Activated naive CD4-positive, alpha-beta T cell treated with Interleukin-2 at 50 U/mL for 16 hours (primary cell): ENCODE results near the gene IGFBP3.
"Not testable (repeated sequence)": the region's sequence is repeated elsewhere in the genome, so short reads cannot be mapped to it uniquely, and the experiment has no call there.

Experiments used
- DNase-seq: peaks from one replicate; pipeline ENCODE4 v3.0.0-alpha.2; 2020

The IGFBP3 gene

GRCh38 chr7:45920502-45921380 lies at the start of gene IGFBP3:
TSS of gene IGFBP3 (minus strand) at chr7:45921272. CDS start at chr7:45921140, 132 bp downstream.
- peak; percentile 13 for DNase-seq

- no peak for DNase-seq
Measured at GRCh38 chr7:45970454-45970853, 49.4 kb upstream of the IGFBP3 start.

GRCh38 chr7:45969940-45970339 lies 48.9 kb upstream of the IGFBP3 start:
- no peak for DNase-seq

GRCh38 chr7:45968856-45969541 lies 47.9 kb upstream of the IGFBP3 start:
- no peak for DNase-seq

- no peak for DNase-seq
Measured at GRCh38 chr7:45968312-45968711, 47.2 kb upstream of the IGFBP3 start.

GRCh38 chr7:45967591-45968157 lies 46.6 kb upstream of the IGFBP3 start:
- DNase-seq, result no peak

GRCh38 chr7:45962861-45963260 lies 41.8 kb upstream of the IGFBP3 start:
- DNase-seq, result no peak

GRCh38 chr7:45957721-45958120 lies 36.6 kb upstream of the IGFBP3 start:
- DNase-seq, result no peak

- no peak for DNase-seq
Measured at GRCh38 chr7:45955286-45955685, 34.2 kb upstream of the IGFBP3 start.

GRCh38 chr7:45953055-45953454 lies 32.0 kb upstream of the IGFBP3 start:
- not testable (repeated sequence) for DNase-seq

- DNase-seq, result no peak
Measured at GRCh38 chr7:45944058-45944457, 23.0 kb upstream of the IGFBP3 start.

- DNase-seq, result no peak
Measured at GRCh38 chr7:45940939-45941338, 19.9 kb upstream of the IGFBP3 start.

GRCh38 chr7:45940237-45940781 lies 19.2 kb upstream of the IGFBP3 start:
- DNase-seq, result peak; percentile 29

- DNase-seq, result no peak
Measured at GRCh38 chr7:45939574-45939973, 18.5 kb upstream of the IGFBP3 start.

- DNase-seq, result no peak
Measured at GRCh38 chr7:45938626-45939302, 17.7 kb upstream of the IGFBP3 start.

GRCh38 chr7:45937862-45938261 lies 16.8 kb upstream of the IGFBP3 start:
- DNase-seq, result no peak

GRCh38 chr7:45937301-45937700 lies 16.2 kb upstream of the IGFBP3 start:
- no peak for DNase-seq

GRCh38 chr7:45930967-45931366 lies 9.9 kb upstream of the IGFBP3 start:
- DNase-seq, result no peak

GRCh38 chr7:45927721-45928120 lies 6.6 kb upstream of the IGFBP3 start:
- DNase-seq, result no peak

GRCh38 chr7:45924283-45924682 lies 3.2 kb upstream of the IGFBP3 start:
- DNase-seq, result no peak

- no peak for DNase-seq
Measured at GRCh38 chr7:45923818-45924217, 2.7 kb upstream of the IGFBP3 start.

- peak; percentile 54 for DNase-seq
Measured at GRCh38 chr7:45923290-45923689, 2.2 kb upstream of the IGFBP3 start.

GRCh38 chr7:45922810-45923209 lies 1.7 kb upstream of the IGFBP3 start:
- no peak for DNase-seq
